SK-N-SH treated with all-trans-retinoic acid at 6 μM for 48 hours (cell line): ENCODE results near the gene CBLB.
A peak's percentile ranks its signal among the peaks of the same experiment; 100 is the strongest.

Experiments
- ATAC-seq: fragments of 200-7000 bp; cut with Tn5 transposase; 3 replicates; pipeline ENCODE4 v1.9.1; 2020; ENCODE audit warnings: mild to moderate bottlenecking, moderate library complexity
- CSDC2 ChIP-seq: fragments of 250-450 bp; sonication (Bioruptor Pico); IDR thresholded peaks from 2 replicates; pipeline ENCODE4 v1.5.0; 2020; ENCODE audit warnings: mild to moderate bottlenecking, moderate library complexity
- CSRNP3 ChIP-seq: fragments of 250-450 bp; sonication (Bioruptor Pico); IDR thresholded peaks from 2 replicates; pipeline ENCODE4 v1.5.1; 2021; ENCODE audit warnings: mild to moderate bottlenecking, moderate library complexity
- GLIS3 ChIP-seq: fragments of 250-450 bp; sonication (Bioruptor Pico); IDR thresholded peaks from 2 replicates; pipeline ENCODE4 v1.5.0; 2020; ENCODE audit warnings: mild to moderate bottlenecking, moderate library complexity
- ISL1 ChIP-seq: fragments of 250-450 bp; sonication (Bioruptor Pico); IDR thresholded peaks from 2 replicates; pipeline ENCODE4 v2.1.2; 2022; ENCODE audit warnings: mild to moderate bottlenecking, moderate library complexity
- OSR1 ChIP-seq: fragments of 250-450 bp; sonication (Bioruptor Pico); IDR thresholded peaks from 2 replicates; pipeline ENCODE4 v1.8.0; 2022; ENCODE audit warnings: moderate library complexity, mild to moderate bottlenecking, inconsistent platforms
- PATZ1 ChIP-seq: fragments of 250-450 bp; sonication (Bioruptor Pico); IDR thresholded peaks from 2 replicates; pipeline ENCODE4 v1.8.0; 2020; ENCODE audit warnings: mild to moderate bottlenecking, moderate library complexity, borderline replicate concordance
- PPARA ChIP-seq: fragments of 250-450 bp; sonication (Bioruptor Pico); IDR thresholded peaks from 2 replicates; pipeline ENCODE4 v1.5.0; 2020; ENCODE audit warnings: mild to moderate bottlenecking, borderline replicate concordance
- RARB ChIP-seq: fragments of 250-450 bp; sonication (Bioruptor Pico); IDR thresholded peaks from 2 replicates; pipeline ENCODE4 v1.8.0; 2021; ENCODE audit warnings: mild to moderate bottlenecking, moderate library complexity
- TCF4 ChIP-seq: fragments of 250-450 bp; sonication (Bioruptor Pico); IDR thresholded peaks from 2 replicates; pipeline ENCODE4 v1.8.0; 2021; ENCODE audit warnings: mild to moderate bottlenecking, moderate library complexity, borderline replicate concordance
- TOX ChIP-seq: fragments of 250-450 bp; sonication (Bioruptor Pico); IDR thresholded peaks from 2 replicates; pipeline ENCODE4 v1.8.0; 2021; ENCODE audit warnings: mild to moderate bottlenecking, moderate library complexity, borderline replicate concordance
- TSHZ2 ChIP-seq: fragments of 250-450 bp; sonication (Bioruptor Pico); IDR thresholded peaks from 2 replicates; pipeline ENCODE4 v1.5.0; 2020; ENCODE audit warnings: mild to moderate bottlenecking, moderate library complexity
- ZC3H10 ChIP-seq: fragments of 250-450 bp; sonication (Bioruptor Pico); IDR thresholded peaks from 2 replicates; pipeline ENCODE4 v1.5.1; 2021; ENCODE audit warnings: mild to moderate bottlenecking, moderate library complexity
- ZFP30 ChIP-seq: fragments of 450-650 bp; formaldehyde crosslinking; IDR thresholded peaks from 2 replicates; pipeline ENCODE4 v1.5.0; 2022; ENCODE audit warnings: mild to moderate bottlenecking, moderate library complexity
- ZNF70 ChIP-seq: fragments of 450-650 bp; formaldehyde crosslinking; IDR thresholded peaks from 2 replicates; pipeline ENCODE4 v1.5.0; 2020; ENCODE audit warnings: mild to moderate bottlenecking, moderate library complexity
- ZNF8 ChIP-seq: fragments of 450-650 bp; formaldehyde crosslinking; IDR thresholded peaks from 2 replicates; pipeline ENCODE4 v1.5.0; 2020; ENCODE audit warnings: mild to moderate bottlenecking, moderate library complexity

The CBLB gene

GRCh38 chr3:105835606-105836005 lies 33.2 kb downstream of the CBLB start:
- ATAC-seq = no peak
- no peak for TF ChIP-seq ZFP30
- TF ChIP-seq RARB (CRISPR knock-in tag) = no peak
- no peak for TF ChIP-seq OSR1 (CRISPR knock-in tag)
- no peak for TF ChIP-seq ZC3H10 (CRISPR knock-in tag)
- TF ChIP-seq ISL1 (CRISPR knock-in tag) = peak; percentile 32; the same call in 1 of the 2 replicates

- ATAC-seq = no peak
- no peak for TF ChIP-seq TSHZ2 (CRISPR knock-in tag)
- TF ChIP-seq, all 23 proteins: peak for 0
Measured at GRCh38 chr3:105834768-105835167, 34.0 kb downstream of the CBLB start.

GRCh38 chr3:105832644-105833043 lies 36.2 kb downstream of the CBLB start:
- TF ChIP-seq PPARA (no peak), GLIS3 (CRISPR knock-in tag) (no peak), OSR1 (CRISPR knock-in tag) (no peak)
- TF ChIP-seq, all 23 proteins: peak for 0
- no peak for ATAC-seq

GRCh38 chr3:105830836-105831235 lies 38.0 kb downstream of the CBLB start:
- ATAC-seq = no peak
- TF ChIP-seq ZFP30 = no peak
- TF ChIP-seq PPARA = no peak
- no peak for TF ChIP-seq OSR1 (CRISPR knock-in tag)

- TF ChIP-seq ZNF8 (no peak), TCF4 (CRISPR knock-in tag) (no peak), ZNF70 (CRISPR knock-in tag) (no peak), CSRNP3 (CRISPR knock-in tag) (no peak), ZC3H10 (CRISPR knock-in tag) (no peak), TOX (CRISPR knock-in tag) (no peak), CSDC2 (CRISPR knock-in tag) (no peak)
- TF ChIP-seq, all 23 proteins: peak for 0
- no peak for ATAC-seq
Measured at GRCh38 chr3:105829871-105830622, 38.8 kb downstream of the CBLB start.

- no peak for ATAC-seq
- TF ChIP-seq TSHZ2 (CRISPR knock-in tag) = no peak
- no peak for TF ChIP-seq RARB (CRISPR knock-in tag)
- no peak for TF ChIP-seq PATZ1 (CRISPR knock-in tag)
Measured at GRCh38 chr3:105829229-105829628, 39.6 kb downstream of the CBLB start.
